ENCODE measurements around the gene CTNNBL1. TPM values are rescaled to one million over a fixed set of nuclear protein-coding genes. Genes with fewer than 3 reads are reported as not detected.

Gene CTNNBL1
- total and polyA plus RNA-seq, 2 of the 4 experiments (the other 2 are of a cell fraction) = 29.9 to 34.1 TPM

DNA sequence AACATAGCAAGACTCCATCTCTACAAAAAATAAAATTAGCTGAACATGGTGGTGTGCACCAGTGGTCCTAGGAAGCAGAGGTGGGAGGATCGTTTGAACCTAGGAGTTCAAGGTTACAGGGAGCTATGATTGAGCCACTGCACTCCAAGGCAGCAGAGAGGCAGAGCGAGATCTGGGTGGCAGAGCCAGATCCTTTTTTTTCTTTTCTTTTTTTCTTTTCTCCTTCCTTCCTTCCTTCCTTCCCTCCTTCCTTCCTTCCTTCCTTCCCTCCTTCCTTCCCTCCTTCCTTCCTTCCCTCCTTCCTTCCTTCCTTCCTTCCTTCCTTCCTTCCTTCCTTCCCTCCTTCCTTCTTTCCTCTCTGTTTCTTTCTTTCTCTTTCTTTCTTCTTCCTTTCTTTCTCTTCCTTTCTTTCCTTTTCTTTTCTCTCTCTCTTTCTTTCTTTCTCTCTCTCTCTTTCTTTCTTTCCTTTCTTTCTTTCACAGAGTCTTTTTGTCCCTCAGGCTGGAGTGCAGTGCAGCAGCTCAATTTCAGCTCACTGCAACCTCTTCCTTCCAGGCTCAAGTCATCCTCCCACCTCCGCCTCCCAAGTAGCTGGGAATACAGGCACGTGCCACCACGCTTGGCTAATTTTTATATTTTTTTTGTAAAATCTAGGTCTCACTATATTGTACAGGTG is 199.9 kb downstream of the CTNNBL1 start:
- Histone ChIP-seq H2BK20ac (ENCODE audit: low read depth, low read length) (no peak overlapping the region), H2AFZ (replicated peaks; ENCODE audit: low read length, poor library complexity) (no peak overlapping the region), H3K56ac (ENCODE audit: extremely low read depth, insufficient read depth, low read length) (no peak overlapping the region), H4K20me1 (ENCODE audit: insufficient read depth, low read length) (no peaks in the 10 kb centered on the region; the same call in 1 of the 2 replicates), H3K18ac (ENCODE audit: low read depth, low read length) (no peak overlapping the region), H3K79me1 (ENCODE audit: low read depth in 1 of 2, low read length in 2 of 2) (no peaks in the 10 kb centered on the region), H3K9ac (ENCODE audit: low read depth, low read length) (no peak overlapping the region), H2BK120ac (ENCODE audit: low read depth, low read length) (no peak overlapping the region), H3K27me3 (ENCODE audit: control insufficient read depth, insufficient read depth, low read length) (peaks cover 35% of the 10 kb centered on the region), H2AK5ac (ENCODE audit: low read depth, low read length) (no peak overlapping the region), H3K36me3 (ENCODE audit: control insufficient read depth, insufficient read depth, low read length) (no peaks in the 10 kb centered on the region), H2BK15ac (ENCODE audit: low read depth, low read length) (no peak overlapping the region), H2BK5ac (ENCODE audit: low read depth, low read length, poor library complexity, severe bottlenecking) (no peak overlapping the region), H3K23ac (ENCODE audit: low read depth, low read length) (no peak overlapping the region), H3K4me3 (ENCODE audit: insufficient read depth, low read depth, low read length) (no peak overlapping the region), H4K5ac (ENCODE audit: low read depth, low read length) (no peak overlapping the region), H3K14ac (replicated peaks; ENCODE audit: low read depth, low read length) (no peak overlapping the region), H3K27ac (ENCODE audit: insufficient read depth, low read length) (no peak overlapping the region), H2AK9ac (replicated peaks; ENCODE audit: low read depth, low read length, poor library complexity) (no peak overlapping the region), H3K4me1 (ENCODE audit: control insufficient read depth, insufficient read depth, low read length) (no peaks in the 10 kb centered on the region), H3K9me3 (ENCODE audit: control insufficient read depth, insufficient read depth, low read length) (no peaks in the 10 kb centered on the region), H4K8ac (ENCODE audit: low read depth in 2 of 2, low read length in 2 of 2) (no peak overlapping the region), H3K4me2 (ENCODE audit: low read depth, low read length) (no peak overlapping the region), H3K9me1 (ENCODE audit: insufficient read depth, low read length) (0 out of 2 replicates have a peak, but pooled peaks cover 3% of the 10 kb centered on the region), H4K91ac (ENCODE audit: insufficient read depth, low read depth, low read length) (no peak overlapping the region), H3K4ac (ENCODE audit: low read depth, low read length) (no peak overlapping the region)
- dilution Hi-C loops (cut with HindIII; ENCODE audit: low sequenced_read_pairs, unreplicated experiment) (no loop called here), in situ Hi-C loops (cut with MboI; ENCODE audit: low sequenced_read_pairs) (no loop called here), intact Hi-C loops (cut with micrococcal nuclease) (no loop called here)
- no CpG with 5 or more reads among the region's 5 CpGs for WGBS, 2 experiments (ENCODE audit: extremely low coverage in 2 of 2, insufficient read length in 1 of 2)
- ATAC-seq (ENCODE audit: low read depth) (no peak), DNase-seq (no peak)
- CTCF ChIA-PET = interaction anchor here (0.6 kb wide), 1 partner anchor 699 kb away, joined by 4 read pairs; no protein-coding TSS in a partner anchor
- TF ChIP-seq FOS (IDR thresholded peaks at IDR 0.05; ENCODE audit: low read depth, low read length) (no peak), MAFK (IDR thresholded peaks at IDR 0.05; ENCODE audit: low read depth, low read length) (no peak), SMC3 (IDR thresholded peaks at IDR 0.05; ENCODE audit: low read depth, low read length) (no peak), RAD21 (IDR thresholded peaks at IDR 0.05; ENCODE audit: low read length) (no peak), RFX5 (IDR thresholded peaks at IDR 0.05; ENCODE audit: low read depth, low read length) (no peak), MXI1 (IDR thresholded peaks at IDR 0.05; ENCODE audit: borderline replicate concordance, low read depth, low read length) (no peak), NFE2L2 (IDR thresholded peaks at IDR 0.05; ENCODE audit: low read depth, low read length) (no peak), CTCF (conservative IDR thresholded peaks at IDR 0.05; ENCODE audit: low read depth, low read length) (no peak), CHD1 (IDR thresholded peaks at IDR 0.05; ENCODE audit: low read depth, low read length) (no peak), MAZ (IDR thresholded peaks at IDR 0.05; ENCODE audit: borderline replicate concordance, low read depth, low read length) (no peak), CEBPB (IDR thresholded peaks at IDR 0.05; ENCODE audit: low read depth, low read length) (no peak), ELK1 (IDR thresholded peaks at IDR 0.05; ENCODE audit: borderline replicate concordance, low read depth, low read length) (no peak), BHLHE40 (IDR thresholded peaks at IDR 0.05; ENCODE audit: low read depth, low read length) (no peak), RCOR1 (IDR thresholded peaks at IDR 0.05; ENCODE audit: insufficient replicate concordance, low read length) (no peak), POLR2A (IDR thresholded peaks at IDR 0.05; ENCODE audit: low read depth, low read length) (no peak)
- TF ChIP-seq, protein P1, sequence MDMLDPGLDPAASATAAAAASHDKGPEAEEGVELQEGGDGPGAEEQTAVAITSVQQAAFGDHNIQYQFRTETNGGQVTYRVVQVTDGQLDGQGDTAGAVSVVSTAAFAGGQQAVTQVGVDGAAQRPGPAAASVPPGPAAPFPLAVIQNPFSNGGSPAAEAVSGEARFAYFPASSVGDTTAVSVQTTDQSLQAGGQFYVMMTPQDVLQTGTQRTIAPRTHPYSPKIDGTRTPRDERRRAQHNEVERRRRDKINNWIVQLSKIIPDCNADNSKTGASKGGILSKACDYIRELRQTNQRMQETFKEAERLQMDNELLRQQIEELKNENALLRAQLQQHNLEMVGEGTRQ (IDR thresholded peaks at IDR 0.05; ENCODE audit: low read depth, low read length) = no peak
- BruUV-seq (replicated peaks) = no TSS peak
- POLR2A ChIA-PET (ENCODE audit: unreplicated experiment) = no interaction called here
